WTC11 (cell line): ENCODE data around the gene SPATS2. TPM values are rescaled to one million over a fixed set of nuclear protein-coding genes. Genes with fewer than 3 reads are reported as not detected.

Source experiments
- ATAC-seq: fragments of 200-7000 bp; cut with Tn5 transposase; 2 replicates; pipeline ENCODE4 v1.10.0; 2021; ENCODE audit warnings: mild to moderate bottlenecking, moderate library complexity
- CTCF ChIA-PET: fragments of 300-600 bp; sonication (Branson Sonifier 250); formaldehyde crosslinking; loops from one replicate; lab custom pipeline; 2021; ENCODE audit warnings: antibody characterized with exemption; lab: Charles Lee
- POLR2A ChIA-PET: fragments of 350-600 bp; sonication (Branson Sonifier 250); formaldehyde crosslinking; loops from one replicate; lab custom pipeline; 2021; ENCODE audit warnings: antibody characterized with exemption; lab: Charles Lee
- DNase-seq: peaks from one replicate; pipeline ENCODE4 v3.0.0; 2021; ENCODE audit warnings: low spot score
- H3K27ac Mint-ChIP-seq: 2 replicates; pipeline ENCODE4 v1.8.0; 2021; ENCODE audit warnings: mixed read lengths
- H3K27me3 Mint-ChIP-seq: 2 replicates; pipeline ENCODE4 v1.8.0; 2021; ENCODE audit warnings: low read depth, mild to moderate bottlenecking, moderate library complexity, mixed read lengths
- H3K36me3 Mint-ChIP-seq: 2 replicates; pipeline ENCODE4 v1.8.0; 2021; ENCODE audit warnings: mixed read lengths
- H3K4me1 Mint-ChIP-seq: 2 replicates; pipeline ENCODE4 v1.8.0; 2022; ENCODE audit warnings: mixed read lengths
- H3K4me3 Mint-ChIP-seq: 2 replicates; pipeline ENCODE4 v1.8.0; 2021; ENCODE audit warnings: mild to moderate bottlenecking, moderate library complexity, mixed read lengths
- H3K9me3 Mint-ChIP-seq: 2 replicates; pipeline ENCODE4 v1.8.0; 2021; ENCODE audit warnings: mixed read lengths
- ATF3 ChIP-seq: sonication (generic); formaldehyde crosslinking; conservative IDR thresholded peaks from 2 replicates; pipeline ENCODE4 v1.8.1; 2022; ENCODE audit warnings: mild to moderate bottlenecking, missing genetic modification reagents
- CREB1 ChIP-seq: sonication (generic); formaldehyde crosslinking; IDR thresholded peaks from 2 replicates; pipeline ENCODE4 v1.8.0; 2023; ENCODE audit warnings: mild to moderate bottlenecking, missing genetic modification reagents
- E2F1 ChIP-seq: sonication (generic); formaldehyde crosslinking; IDR thresholded peaks from 2 replicates; pipeline ENCODE4 v1.8.0; 2022; ENCODE audit warnings: mild to moderate bottlenecking, missing genetic modification reagents
- HMGA2 ChIP-seq: fragments of 250-450 bp; sonication (Bioruptor Pico); IDR thresholded peaks from 2 replicates; pipeline ENCODE4 v1.4.0; 2021; ENCODE audit warnings: mild to moderate bottlenecking, moderate library complexity
- JAZF1 ChIP-seq: fragments of 250-450 bp; sonication (Bioruptor Pico); IDR thresholded peaks from 2 replicates; pipeline ENCODE4 v1.9.0; 2021; ENCODE audit warnings: moderate library complexity, mild to moderate bottlenecking, inconsistent platforms
- MAX ChIP-seq: sonication (generic); formaldehyde crosslinking; IDR thresholded peaks from 2 replicates; pipeline ENCODE4 v1.8.0; 2022; ENCODE audit warnings: mild to moderate bottlenecking, missing genetic modification reagents
- NR1H2 ChIP-seq: sonication (generic); formaldehyde crosslinking; IDR thresholded peaks from 2 replicates; pipeline ENCODE4 v1.9.0; 2021; ENCODE audit warnings: mild to moderate bottlenecking, moderate library complexity, missing genetic modification reagents
- NR2C2 ChIP-seq: sonication (generic); formaldehyde crosslinking; IDR thresholded peaks from 2 replicates; pipeline ENCODE4 v1.8.0; 2022; ENCODE audit warnings: mild to moderate bottlenecking, missing genetic modification reagents
- SMAD4 ChIP-seq: sonication (generic); formaldehyde crosslinking; IDR thresholded peaks from 2 replicates; pipeline ENCODE4 v1.8.0; 2022; ENCODE audit warnings: mild to moderate bottlenecking, missing genetic modification reagents
- SOX15 ChIP-seq: fragments of 250-450 bp; sonication (Bioruptor Pico); IDR thresholded peaks from 2 replicates; pipeline ENCODE4 v1.9.0; 2021; ENCODE audit warnings: mild to moderate bottlenecking
- SP1 ChIP-seq: sonication (generic); formaldehyde crosslinking; conservative IDR thresholded peaks from 2 replicates; pipeline ENCODE4 v1.8.1; 2022; ENCODE audit warnings: missing genetic modification reagents
- USF2 ChIP-seq: sonication (generic); formaldehyde crosslinking; IDR thresholded peaks from 2 replicates; pipeline ENCODE4 v1.8.1; 2023; ENCODE audit warnings: mild to moderate bottlenecking, missing genetic modification reagents, moderate library complexity
- ZBTB21 ChIP-seq: sonication (generic); formaldehyde crosslinking; IDR thresholded peaks from 2 replicates; pipeline ENCODE4 v1.8.1; 2023; ENCODE audit warnings: mild to moderate bottlenecking, missing genetic modification reagents, borderline replicate concordance
- ZNF263 ChIP-seq: sonication (generic); formaldehyde crosslinking; IDR thresholded peaks from 2 replicates; pipeline ENCODE4 v1.8.1; 2022; ENCODE audit warnings: low read depth, mild to moderate bottlenecking, moderate library complexity, missing genetic modification reagents
- ZNF317 ChIP-seq: sonication (generic); formaldehyde crosslinking; IDR thresholded peaks from 2 replicates; pipeline ENCODE4 v1.8.1; 2023; ENCODE audit warnings: low read depth, mild to moderate bottlenecking, moderate library complexity, missing genetic modification reagents, borderline replicate concordance
- ZNF416 ChIP-seq: fragments of 250-450 bp; sonication (Bioruptor Pico); IDR thresholded peaks from 2 replicates; pipeline ENCODE4 v1.9.0; 2021; ENCODE audit warnings: mild to moderate bottlenecking, inconsistent platforms
- ZNF425 ChIP-seq: fragments of 250-450 bp; sonication (Bioruptor Pico); conservative IDR thresholded peaks from 2 replicates; pipeline ENCODE4 v1.9.0; 2021; ENCODE audit warnings: mild to moderate bottlenecking
- total RNA-seq: library from RNA; stranded (reverse); gene quantifications from 3 replicates; pipeline ENCODE4 v1.2.3, GENCODE V29; 2021
- TF ChIP-seq, protein P1 (sequence below): sonication (generic); formaldehyde crosslinking; IDR thresholded peaks from 2 replicates; pipeline ENCODE4 v1.8.0; 2022; ENCODE audit warnings: mild to moderate bottlenecking, missing genetic modification reagents
- TF ChIP-seq, protein P2 (sequence below): fragments of 250-450 bp; sonication (Bioruptor Pico); IDR thresholded peaks from 2 replicates; pipeline ENCODE4 v2.1.2; 2022; ENCODE audit warnings: mild to moderate bottlenecking, moderate library complexity
- TF ChIP-seq, protein P3 (sequence below): sonication (generic); formaldehyde crosslinking; IDR thresholded peaks from 2 replicates; pipeline ENCODE4 v1.8.1; 2023; ENCODE audit warnings: mild to moderate bottlenecking, moderate library complexity, missing genetic modification reagents
- TF ChIP-seq, protein P4 (sequence below): sonication (generic); formaldehyde crosslinking; IDR thresholded peaks from 2 replicates; pipeline ENCODE4 v1.8.0; 2023; ENCODE audit warnings: mild to moderate bottlenecking, missing genetic modification reagents

Gene SPATS2
- total RNA-seq, 1 experiment from 2014 or later: 25.9 TPM

DNA sequence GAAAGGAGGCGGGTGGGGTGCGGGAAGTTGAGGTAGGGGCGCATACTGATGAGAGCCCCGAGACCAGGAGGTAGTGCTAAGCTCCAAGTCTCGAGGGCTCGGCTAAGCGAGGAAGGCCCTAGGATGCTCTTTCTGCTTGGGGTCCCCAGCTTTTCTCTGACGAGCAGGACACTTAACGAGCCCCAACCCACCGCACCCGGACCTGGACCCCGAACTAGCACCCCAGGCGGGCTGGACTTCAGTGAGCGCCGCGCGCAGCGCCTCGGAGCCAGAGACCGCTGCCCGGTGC is 25.5 kb upstream of the SPATS2 start (continued):
- TF ChIP-seq, protein P1, sequence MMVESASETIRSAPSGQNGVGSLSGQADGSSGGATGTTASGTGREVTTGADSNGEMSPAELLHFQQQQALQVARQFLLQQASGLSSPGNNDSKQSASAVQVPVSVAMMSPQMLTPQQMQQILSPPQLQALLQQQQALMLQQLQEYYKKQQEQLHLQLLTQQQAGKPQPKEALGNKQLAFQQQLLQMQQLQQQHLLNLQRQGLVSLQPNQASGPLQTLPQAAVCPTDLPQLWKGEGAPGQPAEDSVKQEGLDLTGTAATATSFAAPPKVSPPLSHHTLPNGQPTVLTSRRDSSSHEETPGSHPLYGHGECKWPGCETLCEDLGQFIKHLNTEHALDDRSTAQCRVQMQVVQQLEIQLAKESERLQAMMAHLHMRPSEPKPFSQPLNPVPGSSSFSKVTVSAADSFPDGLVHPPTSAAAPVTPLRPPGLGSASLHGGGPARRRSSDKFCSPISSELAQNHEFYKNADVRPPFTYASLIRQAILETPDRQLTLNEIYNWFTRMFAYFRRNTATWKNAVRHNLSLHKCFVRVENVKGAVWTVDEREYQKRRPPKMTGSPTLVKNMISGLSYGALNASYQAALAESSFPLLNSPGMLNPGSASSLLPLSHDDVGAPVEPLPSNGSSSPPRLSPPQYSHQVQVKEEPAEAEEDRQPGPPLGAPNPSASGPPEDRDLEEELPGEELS: no peak
- TF ChIP-seq HMGA2 (no peak), SP1 (CRISPR knock-in tag) (no peak), SOX15 (no peak), ZNF317 (CRISPR knock-in tag) (no peak), NR2C2 (CRISPR knock-in tag) (no peak), ATF3 (no peak)
- TF ChIP-seq, protein P2, sequence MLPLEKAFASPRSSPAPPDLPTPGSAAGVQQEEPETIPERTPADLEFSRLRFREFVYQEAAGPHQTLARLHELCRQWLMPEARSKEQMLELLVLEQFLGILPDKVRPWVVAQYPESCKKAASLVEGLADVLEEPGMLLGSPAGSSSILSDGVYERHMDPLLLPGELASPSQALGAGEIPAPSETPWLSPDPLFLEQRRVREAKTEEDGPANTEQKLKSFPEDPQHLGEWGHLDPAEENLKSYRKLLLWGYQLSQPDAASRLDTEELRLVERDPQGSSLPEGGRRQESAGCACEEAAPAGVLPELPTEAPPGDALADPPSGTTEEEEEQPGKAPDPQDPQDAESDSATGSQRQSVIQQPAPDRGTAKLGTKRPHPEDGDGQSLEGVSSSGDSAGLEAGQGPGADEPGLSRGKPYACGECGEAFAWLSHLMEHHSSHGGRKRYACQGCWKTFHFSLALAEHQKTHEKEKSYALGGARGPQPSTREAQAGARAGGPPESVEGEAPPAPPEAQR (CRISPR knock-in tag): no peak
- TF ChIP-seq, protein P3, sequence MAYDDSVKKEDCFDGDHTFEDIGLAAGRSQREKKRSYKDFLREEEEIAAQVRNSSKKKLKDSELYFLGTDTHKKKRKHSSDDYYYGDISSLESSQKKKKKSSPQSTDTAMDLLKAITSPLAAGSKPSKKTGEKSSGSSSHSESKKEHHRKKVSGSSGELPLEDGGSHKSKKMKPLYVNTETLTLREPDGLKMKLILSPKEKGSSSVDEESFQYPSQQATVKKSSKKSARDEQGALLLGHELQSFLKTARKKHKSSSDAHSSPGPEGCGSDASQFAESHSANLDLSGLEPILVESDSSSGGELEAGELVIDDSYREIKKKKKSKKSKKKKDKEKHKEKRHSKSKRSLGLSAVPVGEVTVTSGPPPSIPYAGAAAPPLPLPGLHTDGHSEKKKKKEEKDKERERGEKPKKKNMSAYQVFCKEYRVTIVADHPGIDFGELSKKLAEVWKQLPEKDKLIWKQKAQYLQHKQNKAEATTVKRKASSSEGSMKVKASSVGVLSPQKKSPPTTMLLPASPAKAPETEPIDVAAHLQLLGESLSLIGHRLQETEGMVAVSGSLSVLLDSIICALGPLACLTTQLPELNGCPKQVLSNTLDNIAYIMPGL (CRISPR knock-in tag): no peak
- TF ChIP-seq, all 79 proteins: peak for 0

GRCh38 chr12:49342066-49342913 is 25.0 kb upstream of the SPATS2 start:
- Mint-ChIP-seq H3K36me3 (no peaks in the 10 kb centered on the region), H3K27ac (no peak overlapping the region), H3K9me3 (no peaks in the 10 kb centered on the region), H3K4me1 (peaks cover 59% of the 10 kb centered on the region), H3K4me3 (peak overlapping the region; percentile 67), H3K27me3 (peaks cover 99% of the 10 kb centered on the region)
- DNase-seq: peak; percentile 96
- ChIA-PET POLR2A (interaction anchor here (0.5 to 2.7 kb wide), 9 partner anchors 10 to 1741 kb away, joined by 3 to 18 read pairs (median 3); partner anchors contain the start of genes ARF3, CSRNP2, PRPH and TROAP), CTCF (interaction anchor here (0.6 to 3.9 kb wide), 70 partner anchors 9 to 603 kb away, joined by 3 to 264 read pairs (median 4); partner anchors contain the start of genes KCNH3, PRPF40B, PRPH and SPATS2)
- ATAC-seq: peak; percentile 74
- TF ChIP-seq ZNF263 (CRISPR knock-in tag) (no peak), NR1H2 (no peak), E2F1 (no peak), CREB1 (CRISPR knock-in tag) (no peak), MAX (peak; percentile 39; the same call in 1 of the 2 replicates), JAZF1 (CRISPR knock-in tag) (no peak), ZBTB21 (CRISPR knock-in tag) (no peak), USF2 (no peak), SMAD4 (CRISPR knock-in tag) (no peak), ZNF416 (CRISPR knock-in tag) (0 out of 2 replicates have a peak, but pooled peaks have one; percentile 43), ZNF425 (no peak)
- TF ChIP-seq, protein P4, sequence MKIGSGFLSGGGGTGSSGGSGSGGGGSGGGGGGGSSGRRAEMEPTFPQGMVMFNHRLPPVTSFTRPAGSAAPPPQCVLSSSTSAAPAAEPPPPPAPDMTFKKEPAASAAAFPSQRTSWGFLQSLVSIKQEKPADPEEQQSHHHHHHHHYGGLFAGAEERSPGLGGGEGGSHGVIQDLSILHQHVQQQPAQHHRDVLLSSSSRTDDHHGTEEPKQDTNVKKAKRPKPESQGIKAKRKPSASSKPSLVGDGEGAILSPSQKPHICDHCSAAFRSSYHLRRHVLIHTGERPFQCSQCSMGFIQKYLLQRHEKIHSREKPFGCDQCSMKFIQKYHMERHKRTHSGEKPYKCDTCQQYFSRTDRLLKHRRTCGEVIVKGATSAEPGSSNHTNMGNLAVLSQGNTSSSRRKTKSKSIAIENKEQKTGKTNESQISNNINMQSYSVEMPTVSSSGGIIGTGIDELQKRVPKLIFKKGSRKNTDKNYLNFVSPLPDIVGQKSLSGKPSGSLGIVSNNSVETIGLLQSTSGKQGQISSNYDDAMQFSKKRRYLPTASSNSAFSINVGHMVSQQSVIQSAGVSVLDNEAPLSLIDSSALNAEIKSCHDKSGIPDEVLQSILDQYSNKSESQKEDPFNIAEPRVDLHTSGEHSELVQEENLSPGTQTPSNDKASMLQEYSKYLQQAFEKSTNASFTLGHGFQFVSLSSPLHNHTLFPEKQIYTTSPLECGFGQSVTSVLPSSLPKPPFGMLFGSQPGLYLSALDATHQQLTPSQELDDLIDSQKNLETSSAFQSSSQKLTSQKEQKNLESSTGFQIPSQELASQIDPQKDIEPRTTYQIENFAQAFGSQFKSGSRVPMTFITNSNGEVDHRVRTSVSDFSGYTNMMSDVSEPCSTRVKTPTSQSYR (CRISPR knock-in tag): no peak
